Measurements from ENCODE around the gene SRBD1. TPM values are rescaled to one million over a fixed set of nuclear protein-coding genes. Genes with fewer than 3 reads are reported as not detected.

The SRBD1 gene
- total RNA-seq, 1 donor from 2014 or later: 13.8 TPM

DNA sequence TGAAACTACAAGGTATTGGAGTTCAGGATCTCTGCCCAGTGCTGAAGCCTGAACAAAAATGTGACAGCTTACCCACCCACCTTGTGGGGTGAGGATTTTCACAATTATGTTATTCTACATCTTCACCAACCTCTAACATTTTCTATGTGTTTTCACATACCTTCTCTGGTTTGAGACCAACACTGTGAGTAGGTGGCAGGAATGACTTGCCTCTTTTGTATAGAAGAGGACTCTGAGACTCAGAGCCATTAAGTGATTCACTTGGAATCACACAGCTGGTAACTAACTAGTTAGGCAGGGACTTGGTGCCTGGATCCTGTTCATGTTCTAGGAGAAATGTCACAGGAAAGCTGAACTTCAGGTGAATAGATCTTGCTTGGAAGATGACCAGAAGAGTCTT, 14.8 kb upstream of the SRBD1 start:
- no peaks in the 10 kb centered on the region for H3K27me3 Mint-ChIP-seq
- DNase-seq (ENCODE audit: low spot score, unreplicated experiment): no peak
- no peak overlapping the region for H3K4me3 Mint-ChIP-seq (ENCODE audit: low read depth)
- H3K36me3 Mint-ChIP-seq (ENCODE audit: insufficient read depth): no peaks in the 10 kb centered on the region
- TF ChIP-seq, protein P1, sequence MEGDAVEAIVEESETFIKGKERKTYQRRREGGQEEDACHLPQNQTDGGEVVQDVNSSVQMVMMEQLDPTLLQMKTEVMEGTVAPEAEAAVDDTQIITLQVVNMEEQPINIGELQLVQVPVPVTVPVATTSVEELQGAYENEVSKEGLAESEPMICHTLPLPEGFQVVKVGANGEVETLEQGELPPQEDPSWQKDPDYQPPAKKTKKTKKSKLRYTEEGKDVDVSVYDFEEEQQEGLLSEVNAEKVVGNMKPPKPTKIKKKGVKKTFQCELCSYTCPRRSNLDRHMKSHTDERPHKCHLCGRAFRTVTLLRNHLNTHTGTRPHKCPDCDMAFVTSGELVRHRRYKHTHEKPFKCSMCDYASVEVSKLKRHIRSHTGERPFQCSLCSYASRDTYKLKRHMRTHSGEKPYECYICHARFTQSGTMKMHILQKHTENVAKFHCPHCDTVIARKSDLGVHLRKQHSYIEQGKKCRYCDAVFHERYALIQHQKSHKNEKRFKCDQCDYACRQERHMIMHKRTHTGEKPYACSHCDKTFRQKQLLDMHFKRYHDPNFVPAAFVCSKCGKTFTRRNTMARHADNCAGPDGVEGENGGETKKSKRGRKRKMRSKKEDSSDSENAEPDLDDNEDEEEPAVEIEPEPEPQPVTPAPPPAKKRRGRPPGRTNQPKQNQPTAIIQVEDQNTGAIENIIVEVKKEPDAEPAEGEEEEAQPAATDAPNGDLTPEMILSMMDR (IDR thresholded peaks at IDR 0.05; ENCODE audit: unreplicated experiment): no peak
- peaks cover 20% of the 10 kb centered on the region for H3K4me1 Mint-ChIP-seq (ENCODE audit: low read depth)
- H3K9me3 Mint-ChIP-seq (ENCODE audit: low read depth): no peaks in the 10 kb centered on the region
- peak overlapping the region; percentile 78 for H3K27ac Mint-ChIP-seq

- TF ChIP-seq, protein P1 (IDR thresholded peaks at IDR 0.05; ENCODE audit: unreplicated experiment): no peak
- no peaks in the 10 kb centered on the region for H3K36me3 Mint-ChIP-seq (ENCODE audit: insufficient read depth)
- DNase-seq (ENCODE audit: low spot score, unreplicated experiment): no peak
- H3K27me3 Mint-ChIP-seq: no peaks in the 10 kb centered on the region
- no peaks in the 10 kb centered on the region for H3K9me3 Mint-ChIP-seq (ENCODE audit: low read depth)
- H3K27ac Mint-ChIP-seq: no peak overlapping the region
- H3K4me3 Mint-ChIP-seq (ENCODE audit: low read depth): no peak overlapping the region
- peaks cover 20% of the 10 kb centered on the region for H3K4me1 Mint-ChIP-seq (ENCODE audit: low read depth)
Observed at GRCh38 chr2:45623098-45623497, 12.0 kb upstream of the SRBD1 start.

GRCh38 chr2:45622336-45623075, 11.4 kb upstream of the SRBD1 start:
- Mint-ChIP-seq H3K9me3 (ENCODE audit: low read depth) (no peaks in the 10 kb centered on the region), H3K4me1 (ENCODE audit: low read depth) (peaks cover 20% of the 10 kb centered on the region), H3K36me3 (ENCODE audit: insufficient read depth) (no peaks in the 10 kb centered on the region), H3K4me3 (ENCODE audit: low read depth) (no peak overlapping the region), H3K27ac (no peak overlapping the region), H3K27me3 (no peaks in the 10 kb centered on the region)
- TF ChIP-seq, protein P1 (IDR thresholded peaks at IDR 0.05; ENCODE audit: unreplicated experiment): no peak
- no peak for DNase-seq (ENCODE audit: low spot score, unreplicated experiment)

DNA sequence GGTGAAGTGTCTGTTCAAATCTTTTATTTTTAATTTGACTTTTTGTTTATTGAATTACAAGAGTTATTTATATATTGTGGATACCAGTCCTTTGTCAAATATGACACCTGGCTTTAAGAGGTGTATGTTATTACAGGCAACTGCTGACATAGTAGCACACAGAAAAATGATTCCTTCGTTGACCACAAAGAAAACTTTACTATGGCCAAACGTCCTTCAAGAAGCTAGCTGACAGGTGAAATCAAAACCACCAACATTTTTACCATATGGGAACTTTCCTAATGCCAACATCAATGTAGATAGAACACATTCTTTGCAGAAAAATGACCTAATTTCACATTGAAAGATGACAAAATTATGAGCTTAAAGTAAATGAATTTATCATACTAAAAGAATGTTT, 6.4 kb upstream of the SRBD1 start:
- Mint-ChIP-seq H3K36me3 (ENCODE audit: insufficient read depth) (no peaks in the 10 kb centered on the region), H3K4me3 (ENCODE audit: low read depth) (no peak overlapping the region), H3K4me1 (ENCODE audit: low read depth) (no peaks in the 10 kb centered on the region), H3K27me3 (no peaks in the 10 kb centered on the region), H3K27ac (no peak overlapping the region), H3K9me3 (ENCODE audit: low read depth) (no peaks in the 10 kb centered on the region)
- TF ChIP-seq, protein P1 (IDR thresholded peaks at IDR 0.05; ENCODE audit: unreplicated experiment): no peak
- DNase-seq (ENCODE audit: low spot score, unreplicated experiment): no peak

DNA sequence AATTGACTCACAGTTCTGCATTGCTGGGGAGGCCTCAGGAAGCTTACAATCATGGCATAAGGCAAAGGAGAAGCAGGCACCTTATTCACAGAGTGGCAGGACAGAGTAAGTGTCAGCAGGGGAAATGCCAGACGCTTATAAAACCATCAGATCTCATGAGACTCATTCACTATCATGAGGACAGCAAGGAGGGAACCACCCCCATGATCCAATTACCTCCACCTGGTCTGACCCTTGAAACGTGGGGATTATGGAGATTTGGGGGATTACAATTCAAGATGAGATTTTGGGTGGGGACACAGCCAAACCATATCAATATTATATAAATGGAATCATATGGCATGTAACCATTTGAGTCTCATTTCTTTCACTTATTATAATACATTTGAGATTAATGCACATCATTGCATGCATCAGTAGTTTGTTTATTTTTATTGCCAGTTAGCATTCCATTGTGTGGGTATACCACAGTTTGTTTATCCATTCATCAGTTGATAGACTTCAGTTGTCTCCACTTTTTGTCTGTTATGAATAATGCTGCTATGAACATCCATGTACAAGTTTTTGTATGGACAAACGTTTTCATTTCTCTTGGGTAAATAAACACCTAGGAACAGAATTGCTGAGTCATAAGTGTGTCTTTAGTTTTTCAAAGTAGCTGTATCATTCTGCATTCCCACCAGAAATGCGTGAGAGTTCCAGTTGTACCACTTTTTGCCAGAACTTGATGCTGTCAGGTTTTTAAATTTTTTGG, 5.8 kb upstream of the SRBD1 start:
- Mint-ChIP-seq H3K27ac (no peak overlapping the region), H3K9me3 (ENCODE audit: low read depth) (no peaks in the 10 kb centered on the region), H3K27me3 (no peaks in the 10 kb centered on the region), H3K4me3 (ENCODE audit: low read depth) (no peak overlapping the region), H3K36me3 (ENCODE audit: insufficient read depth) (no peaks in the 10 kb centered on the region), H3K4me1 (ENCODE audit: low read depth) (no peaks in the 10 kb centered on the region)
- no peak for DNase-seq (ENCODE audit: low spot score, unreplicated experiment)
- TF ChIP-seq, protein P1 (IDR thresholded peaks at IDR 0.05; ENCODE audit: unreplicated experiment): no peak
